ENCODE data around the gene NTRK3.

The NTRK3 gene

GRCh38 chr15:87939848-87940457 is 316.6 kb downstream of the NTRK3 start:
- Histone ChIP-seq H3K27me3 (ENCODE audit: insufficient read depth, low read length, poor library complexity) (peaks cover 6% of the 10 kb centered on the region), H2AFZ (ENCODE audit: low read depth, low read length) (no peak overlapping the region), H4K20me1 (ENCODE audit: insufficient read depth, low read length) (no peaks in the 10 kb centered on the region), H3K4me1 (ENCODE audit: insufficient read depth, low read length) (no peaks in the 10 kb centered on the region), H3K27ac (ENCODE audit: low read length) (no peak overlapping the region), H3K9ac (ENCODE audit: low read depth, low read length) (no peak overlapping the region), H3K36me3 (ENCODE audit: insufficient read depth, low read length) (no peaks in the 10 kb centered on the region), H3K4me3 (ENCODE audit: low read depth in 1 of 2, low read length in 2 of 2) (no peak overlapping the region), H3K79me2 (ENCODE audit: insufficient read depth, low read length) (no peaks in the 10 kb centered on the region), H3K9me3 (ENCODE audit: insufficient read depth, low read length, severe bottlenecking) (no peaks in the 10 kb centered on the region), H3K4me2 (ENCODE audit: insufficient read depth, low read length) (no peak overlapping the region)
- peak; percentile 29 for DNase-seq
- no peak for TF ChIP-seq EZH2 (IDR thresholded peaks at IDR 0.05; ENCODE audit: borderline replicate concordance, low read depth, low read length, severe bottlenecking)
- TF ChIP-seq CTCF (IDR thresholded peaks at IDR 0.05; ENCODE audit: borderline replicate concordance, extremely low read depth, low read length, poor library complexity, severe bottlenecking), result no peak
- ATAC-seq (ENCODE audit: insufficient read depth, low read depth), result peak; percentile 64; the same call in 2 of the 3 replicates

- DNase-seq, result no peak
- TF ChIP-seq CTCF (IDR thresholded peaks at IDR 0.05; ENCODE audit: borderline replicate concordance, extremely low read depth, low read length, poor library complexity, severe bottlenecking) (no peak), EZH2 (IDR thresholded peaks at IDR 0.05; ENCODE audit: borderline replicate concordance, low read depth, low read length, severe bottlenecking) (no peak)
- no peak for ATAC-seq (ENCODE audit: insufficient read depth, low read depth)
These were observed 318.5 kb downstream of the NTRK3 start for GRCh38 chr15:87938031-87938430.

GRCh38 chr15:87935583-87935982 is 321.0 kb downstream of the NTRK3 start:
- Histone ChIP-seq H2AFZ (ENCODE audit: low read depth, low read length) (no peak overlapping the region), H3K36me3 (ENCODE audit: insufficient read depth, low read length) (no peaks in the 10 kb centered on the region), H3K9me3 (ENCODE audit: insufficient read depth, low read length, severe bottlenecking) (no peaks in the 10 kb centered on the region), H3K4me1 (ENCODE audit: insufficient read depth, low read length) (no peaks in the 10 kb centered on the region), H3K27ac (ENCODE audit: low read length) (no peak overlapping the region), H4K20me1 (ENCODE audit: insufficient read depth, low read length) (no peaks in the 10 kb centered on the region), H3K9ac (ENCODE audit: low read depth, low read length) (no peak overlapping the region), H3K27me3 (ENCODE audit: insufficient read depth, low read length, poor library complexity) (peaks cover 6% of the 10 kb centered on the region), H3K4me2 (ENCODE audit: insufficient read depth, low read length) (no peak overlapping the region), H3K4me3 (ENCODE audit: low read depth in 1 of 2, low read length in 2 of 2) (no peak overlapping the region), H3K79me2 (ENCODE audit: insufficient read depth, low read length) (no peaks in the 10 kb centered on the region)
- no peak for TF ChIP-seq EZH2 (IDR thresholded peaks at IDR 0.05; ENCODE audit: borderline replicate concordance, low read depth, low read length, severe bottlenecking)
- no peak for TF ChIP-seq CTCF (IDR thresholded peaks at IDR 0.05; ENCODE audit: borderline replicate concordance, extremely low read depth, low read length, poor library complexity, severe bottlenecking)
- no peak for ATAC-seq (ENCODE audit: insufficient read depth, low read depth)
- DNase-seq, result no peak

More at GRCh38 chr15:87938031-87938430, 318.5 kb downstream of the NTRK3 start:
- no peak overlapping the region for H3K9ac ChIP-seq (ENCODE audit: low read depth, low read length)
- H3K4me2 ChIP-seq (ENCODE audit: insufficient read depth, low read length), result no peak overlapping the region
- H3K9me3 ChIP-seq (ENCODE audit: insufficient read depth, low read length, severe bottlenecking), result no peaks in the 10 kb centered on the region
- no peaks in the 10 kb centered on the region for H3K4me1 ChIP-seq (ENCODE audit: insufficient read depth, low read length)
- H2AFZ ChIP-seq (ENCODE audit: low read depth, low read length), result no peak overlapping the region
- H3K79me2 ChIP-seq (ENCODE audit: insufficient read depth, low read length), result no peaks in the 10 kb centered on the region
- peaks cover 6% of the 10 kb centered on the region for H3K27me3 ChIP-seq (ENCODE audit: insufficient read depth, low read length, poor library complexity)
- H3K4me3 ChIP-seq (ENCODE audit: low read depth in 1 of 2, low read length in 2 of 2), result no peak overlapping the region
- no peaks in the 10 kb centered on the region for H4K20me1 ChIP-seq (ENCODE audit: insufficient read depth, low read length)
- H3K27ac ChIP-seq (ENCODE audit: low read length), result no peak overlapping the region
- H3K36me3 ChIP-seq (ENCODE audit: insufficient read depth, low read length), result no peaks in the 10 kb centered on the region
